Measurements from ENCODE around the gene PAMR1.

- TF ChIP-seq CTCF (IDR thresholded peaks at IDR 0.05) = no peak
- no peak for TF ChIP-seq POLR2AphosphoS5 (IDR thresholded peaks at IDR 0.05)
Observed at GRCh38 chr11:35523331-35523768, 2.1 kb downstream of the PAMR1 start.
